ENCODE data around the gene RRBP1.
A peak's percentile ranks its signal among the peaks of the same experiment; 100 is the strongest.

The RRBP1 gene

GRCh38 chr20:17572034-17572638 lies 109.9 kb downstream of the RRBP1 start:
- Histone ChIP-seq H3K4me1 (ENCODE audit: control insufficient read depth, insufficient read depth, low read length) (peaks cover 50% of the 10 kb centered on the region), H3K4me3 (ENCODE audit: low read depth, low read length) (peak overlapping the region; percentile 78), H3K9me3 (ENCODE audit: control insufficient read depth, insufficient read depth, low read depth, low read length) (no peaks in the 10 kb centered on the region), H3K9ac (ENCODE audit: low read length) (peak overlapping the region; percentile 40), H3K36me3 (ENCODE audit: control insufficient read depth, insufficient read depth, low read length) (no peaks in the 10 kb centered on the region), H3K27ac (ENCODE audit: low read depth, low read length) (no peak overlapping the region), H3K27me3 (ENCODE audit: control insufficient read depth, insufficient read depth, low read length) (no peaks in the 10 kb centered on the region)

GRCh38 chr20:17571153-17571527 lies 110.9 kb downstream of the RRBP1 start:
- H3K9me3 ChIP-seq (ENCODE audit: control insufficient read depth, insufficient read depth, low read depth, low read length), result peaks cover 4% of the 10 kb centered on the region; the same call in 1 of the 2 replicates
- H3K4me1 ChIP-seq (ENCODE audit: control insufficient read depth, insufficient read depth, low read length), result peaks cover 50% of the 10 kb centered on the region
- H3K9ac ChIP-seq (ENCODE audit: low read length), result peak overlapping the region; percentile 88
- no peaks in the 10 kb centered on the region for H3K36me3 ChIP-seq (ENCODE audit: control insufficient read depth, insufficient read depth, low read length)
- no peaks in the 10 kb centered on the region for H3K27me3 ChIP-seq (ENCODE audit: control insufficient read depth, insufficient read depth, low read length)
- peak overlapping the region; percentile 78 for H3K4me3 ChIP-seq (ENCODE audit: low read depth, low read length)
- no peak overlapping the region for H3K27ac ChIP-seq (ENCODE audit: low read depth, low read length)

GRCh38 chr20:17570347-17571152 lies 111.5 kb downstream of the RRBP1 start:
- Histone ChIP-seq H3K9me3 (ENCODE audit: control insufficient read depth, insufficient read depth, low read depth, low read length) (peaks cover 4% of the 10 kb centered on the region; the same call in 1 of the 2 replicates), H3K27me3 (ENCODE audit: control insufficient read depth, insufficient read depth, low read length) (no peaks in the 10 kb centered on the region), H3K4me3 (ENCODE audit: low read depth, low read length) (peak overlapping the region; percentile 78), H3K36me3 (ENCODE audit: control insufficient read depth, insufficient read depth, low read length) (no peaks in the 10 kb centered on the region), H3K27ac (ENCODE audit: low read depth, low read length) (peak overlapping the region; percentile 92), H3K9ac (ENCODE audit: low read length) (peak overlapping the region; percentile 88), H3K4me1 (ENCODE audit: control insufficient read depth, insufficient read depth, low read length) (peaks cover 45% of the 10 kb centered on the region)

- H3K9me3 ChIP-seq (ENCODE audit: control insufficient read depth, insufficient read depth, low read depth, low read length), result peaks cover 4% of the 10 kb centered on the region; the same call in 1 of the 2 replicates
- peak within 1 kb of the TSS; percentile 78 for H3K4me3 ChIP-seq (ENCODE audit: low read depth, low read length)
- peaks cover 39% of the 10 kb centered on the region for H3K4me1 ChIP-seq (ENCODE audit: control insufficient read depth, insufficient read depth, low read length)
- no peaks in the 10 kb centered on the region for H3K36me3 ChIP-seq (ENCODE audit: control insufficient read depth, insufficient read depth, low read length)
- peak within 1 kb of the TSS; percentile 94 for H3K27ac ChIP-seq (ENCODE audit: low read depth, low read length)
- H3K9ac ChIP-seq (ENCODE audit: low read length), result peak within 1 kb of the TSS; percentile 90
- no peaks in the 10 kb centered on the region for H3K27me3 ChIP-seq (ENCODE audit: control insufficient read depth, insufficient read depth, low read length)
Measured at GRCh38 chr20:17569616-17570346, 112.3 kb downstream of the RRBP1 start, which contains the start of gene DSTN. TSS of gene DSTN (plus strand) at chr20:17570075. CDS start at chr20:17570209, 134 bp downstream.

GRCh38 chr20:17568972-17569521 lies 113.0 kb downstream of the RRBP1 start:
- H3K9ac ChIP-seq (ENCODE audit: low read length), result peak overlapping the region; percentile 90
- peak overlapping the region; percentile 94 for H3K27ac ChIP-seq (ENCODE audit: low read depth, low read length)
- peaks cover 4% of the 10 kb centered on the region; the same call in 1 of the 2 replicates for H3K9me3 ChIP-seq (ENCODE audit: control insufficient read depth, insufficient read depth, low read depth, low read length)
- peaks cover 34% of the 10 kb centered on the region for H3K4me1 ChIP-seq (ENCODE audit: control insufficient read depth, insufficient read depth, low read length)
- no peaks in the 10 kb centered on the region for H3K36me3 ChIP-seq (ENCODE audit: control insufficient read depth, insufficient read depth, low read length)
- peak overlapping the region; percentile 78 for H3K4me3 ChIP-seq (ENCODE audit: low read depth, low read length)
- H3K27me3 ChIP-seq (ENCODE audit: control insufficient read depth, insufficient read depth, low read length), result no peaks in the 10 kb centered on the region

GRCh38 chr20:17568045-17568788 lies 113.8 kb downstream of the RRBP1 start:
- Histone ChIP-seq H3K36me3 (ENCODE audit: control insufficient read depth, insufficient read depth, low read length) (no peaks in the 10 kb centered on the region), H3K27ac (ENCODE audit: low read depth, low read length) (peak overlapping the region; percentile 94; the same call in 1 of the 2 replicates), H3K4me1 (ENCODE audit: control insufficient read depth, insufficient read depth, low read length) (peaks cover 27% of the 10 kb centered on the region), H3K27me3 (ENCODE audit: control insufficient read depth, insufficient read depth, low read length) (no peaks in the 10 kb centered on the region), H3K4me3 (ENCODE audit: low read depth, low read length) (peak overlapping the region; percentile 78), H3K9ac (ENCODE audit: low read length) (peak overlapping the region; percentile 90), H3K9me3 (ENCODE audit: control insufficient read depth, insufficient read depth, low read depth, low read length) (peaks cover 4% of the 10 kb centered on the region; the same call in 1 of the 2 replicates)

GRCh38 chr20:17566345-17566744 lies 115.7 kb downstream of the RRBP1 start:
- H3K4me1 ChIP-seq (ENCODE audit: control insufficient read depth, insufficient read depth, low read length), result peaks cover 16% of the 10 kb centered on the region
- no peak overlapping the region for H3K4me3 ChIP-seq (ENCODE audit: low read depth, low read length)
- no peaks in the 10 kb centered on the region for H3K27me3 ChIP-seq (ENCODE audit: control insufficient read depth, insufficient read depth, low read length)
- H3K9me3 ChIP-seq (ENCODE audit: control insufficient read depth, insufficient read depth, low read depth, low read length), result peaks cover 4% of the 10 kb centered on the region; the same call in 1 of the 2 replicates
- H3K27ac ChIP-seq (ENCODE audit: low read depth, low read length), result no peak overlapping the region
- H3K36me3 ChIP-seq (ENCODE audit: control insufficient read depth, insufficient read depth, low read length), result no peaks in the 10 kb centered on the region
- H3K9ac ChIP-seq (ENCODE audit: low read length), result no peak overlapping the region

- no peak overlapping the region for H3K9ac ChIP-seq (ENCODE audit: low read length)
- peaks cover 4% of the 10 kb centered on the region; the same call in 1 of the 2 replicates for H3K9me3 ChIP-seq (ENCODE audit: control insufficient read depth, insufficient read depth, low read depth, low read length)
- H3K4me3 ChIP-seq (ENCODE audit: low read depth, low read length), result no peak overlapping the region
- H3K27me3 ChIP-seq (ENCODE audit: control insufficient read depth, insufficient read depth, low read length), result no peaks in the 10 kb centered on the region
- H3K36me3 ChIP-seq (ENCODE audit: control insufficient read depth, insufficient read depth, low read length), result no peaks in the 10 kb centered on the region
- no peak overlapping the region for H3K27ac ChIP-seq (ENCODE audit: low read depth, low read length)
- peaks cover 12% of the 10 kb centered on the region for H3K4me1 ChIP-seq (ENCODE audit: control insufficient read depth, insufficient read depth, low read length)
Measured at GRCh38 chr20:17565169-17565845, 116.7 kb downstream of the RRBP1 start.

All from HUES6 (cell line).